ENCODE data around the gene ATP6V1B1. TPM values are rescaled to one million over a fixed set of nuclear protein-coding genes. Genes with fewer than 3 reads are reported as not detected.

Gene ATP6V1B1
- total RNA-seq, 1 donor from 2014 or later: not detected

- no peaks in the 10 kb centered on the region for H3K9me3 ChIP-seq (replicated peaks)
- no peak overlapping the region for H3K27ac ChIP-seq (replicated peaks)
- no peak for TF ChIP-seq CTCF (IDR thresholded peaks at IDR 0.05; ENCODE audit: borderline replicate concordance)
- intact Hi-C loops (cut with micrococcal nuclease): no loop called here
- H3K4me1 ChIP-seq: peaks cover 14% of the 10 kb centered on the region
- no peak overlapping the region for H3K4me3 ChIP-seq
- H3K27me3 ChIP-seq (ENCODE audit: low read depth): peaks cover 100% of the 10 kb centered on the region
- no peaks in the 10 kb centered on the region for H3K36me3 ChIP-seq
- no peak for DNase-seq
Observed at GRCh38 chr2:70906439-70907005, 29.2 kb upstream of the ATP6V1B1 start.

GRCh38 chr2:70907130-70908057 is 28.3 kb upstream of the ATP6V1B1 start:
- no peak for TF ChIP-seq CTCF (IDR thresholded peaks at IDR 0.05; ENCODE audit: borderline replicate concordance)
- Histone ChIP-seq H3K4me1 (peaks cover 5% of the 10 kb centered on the region), H3K27ac (replicated peaks) (no peak overlapping the region), H3K4me3 (peak overlapping the region; percentile 44), H3K36me3 (no peaks in the 10 kb centered on the region), H3K27me3 (ENCODE audit: low read depth) (peaks cover 100% of the 10 kb centered on the region), H3K9me3 (replicated peaks) (no peaks in the 10 kb centered on the region)
- no peak for DNase-seq
- intact Hi-C loops (cut with micrococcal nuclease): no loop called here

- intact Hi-C loops (cut with micrococcal nuclease): no loop called here
- TF ChIP-seq CTCF (IDR thresholded peaks at IDR 0.05; ENCODE audit: borderline replicate concordance): no peak
- Histone ChIP-seq H3K4me1 (no peaks in the 10 kb centered on the region), H3K4me3 (no peak overlapping the region), H3K36me3 (no peaks in the 10 kb centered on the region), H3K27me3 (ENCODE audit: low read depth) (peaks cover 80% of the 10 kb centered on the region), H3K9me3 (replicated peaks) (peaks cover 5% of the 10 kb centered on the region), H3K27ac (replicated peaks) (no peak overlapping the region)
- no peak for DNase-seq
Observed at GRCh38 chr2:70916291-70916690, 19.4 kb upstream of the ATP6V1B1 start.

- DNase-seq: no peak
- Histone ChIP-seq H3K4me3 (no peak overlapping the region), H3K27me3 (ENCODE audit: low read depth) (peaks cover 80% of the 10 kb centered on the region), H3K4me1 (peaks cover 8% of the 10 kb centered on the region), H3K27ac (replicated peaks) (no peak overlapping the region), H3K36me3 (no peaks in the 10 kb centered on the region), H3K9me3 (replicated peaks) (peaks cover 5% of the 10 kb centered on the region)
- intact Hi-C loops (cut with micrococcal nuclease): no loop called here
- TF ChIP-seq CTCF (IDR thresholded peaks at IDR 0.05; ENCODE audit: borderline replicate concordance): no peak
Observed at GRCh38 chr2:70918016-70918415, 17.7 kb upstream of the ATP6V1B1 start.

- H3K36me3 ChIP-seq: no peaks in the 10 kb centered on the region
- H3K9me3 ChIP-seq (replicated peaks): peaks cover 5% of the 10 kb centered on the region
- peaks cover 8% of the 10 kb centered on the region for H3K4me1 ChIP-seq
- no peak overlapping the region for H3K27ac ChIP-seq (replicated peaks)
- peaks cover 63% of the 10 kb centered on the region for H3K27me3 ChIP-seq (ENCODE audit: low read depth)
- peak; percentile 78 for DNase-seq
- intact Hi-C loops (cut with micrococcal nuclease): loop anchor here (5.0 kb wide), 1 partner anchor 48 kb away; no protein-coding TSS in a partner anchor
- TF ChIP-seq CTCF (IDR thresholded peaks at IDR 0.05; ENCODE audit: borderline replicate concordance): peak; percentile 92
- H3K4me3 ChIP-seq: no peak overlapping the region
Observed at GRCh38 chr2:70919672-70920366, 15.9 kb upstream of the ATP6V1B1 start.
